Measurements from ENCODE around the gene MCF2L2.
"Not testable (repeated sequence)": the region's sequence is repeated elsewhere in the genome, so short reads cannot be mapped to it uniquely, and the experiment has no call there.

MCF2L2 gene, protein sequence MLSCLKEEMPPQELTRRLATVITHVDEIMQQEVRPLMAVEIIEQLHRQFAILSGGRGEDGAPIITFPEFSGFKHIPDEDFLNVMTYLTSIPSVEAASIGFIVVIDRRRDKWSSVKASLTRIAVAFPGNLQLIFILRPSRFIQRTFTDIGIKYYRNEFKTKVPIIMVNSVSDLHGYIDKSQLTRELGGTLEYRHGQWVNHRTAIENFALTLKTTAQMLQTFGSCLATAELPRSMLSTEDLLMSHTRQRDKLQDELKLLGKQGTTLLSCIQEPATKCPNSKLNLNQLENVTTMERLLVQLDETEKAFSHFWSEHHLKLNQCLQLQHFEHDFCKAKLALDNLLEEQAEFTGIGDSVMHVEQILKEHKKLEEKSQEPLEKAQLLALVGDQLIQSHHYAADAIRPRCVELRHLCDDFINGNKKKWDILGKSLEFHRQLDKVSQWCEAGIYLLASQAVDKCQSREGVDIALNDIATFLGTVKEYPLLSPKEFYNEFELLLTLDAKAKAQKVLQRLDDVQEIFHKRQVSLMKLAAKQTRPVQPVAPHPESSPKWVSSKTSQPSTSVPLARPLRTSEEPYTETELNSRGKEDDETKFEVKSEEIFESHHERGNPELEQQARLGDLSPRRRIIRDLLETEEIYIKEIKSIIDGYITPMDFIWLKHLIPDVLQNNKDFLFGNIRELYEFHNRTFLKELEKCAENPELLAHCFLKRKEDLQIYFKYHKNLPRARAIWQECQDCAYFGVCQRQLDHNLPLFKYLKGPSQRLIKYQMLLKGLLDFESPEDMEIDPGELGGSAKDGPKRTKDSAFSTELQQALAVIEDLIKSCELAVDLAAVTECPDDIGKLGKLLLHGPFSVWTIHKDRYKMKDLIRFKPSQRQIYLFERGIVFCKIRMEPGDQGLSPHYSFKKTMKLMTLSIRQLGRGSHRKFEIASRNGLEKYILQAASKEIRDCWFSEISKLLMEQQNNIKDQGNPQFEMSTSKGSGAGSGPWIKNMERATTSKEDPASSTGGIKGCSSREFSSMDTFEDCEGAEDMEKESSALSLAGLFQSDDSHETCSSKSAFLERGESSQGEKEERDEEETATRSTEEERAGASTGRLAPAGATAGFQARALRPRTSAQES

DNA sequence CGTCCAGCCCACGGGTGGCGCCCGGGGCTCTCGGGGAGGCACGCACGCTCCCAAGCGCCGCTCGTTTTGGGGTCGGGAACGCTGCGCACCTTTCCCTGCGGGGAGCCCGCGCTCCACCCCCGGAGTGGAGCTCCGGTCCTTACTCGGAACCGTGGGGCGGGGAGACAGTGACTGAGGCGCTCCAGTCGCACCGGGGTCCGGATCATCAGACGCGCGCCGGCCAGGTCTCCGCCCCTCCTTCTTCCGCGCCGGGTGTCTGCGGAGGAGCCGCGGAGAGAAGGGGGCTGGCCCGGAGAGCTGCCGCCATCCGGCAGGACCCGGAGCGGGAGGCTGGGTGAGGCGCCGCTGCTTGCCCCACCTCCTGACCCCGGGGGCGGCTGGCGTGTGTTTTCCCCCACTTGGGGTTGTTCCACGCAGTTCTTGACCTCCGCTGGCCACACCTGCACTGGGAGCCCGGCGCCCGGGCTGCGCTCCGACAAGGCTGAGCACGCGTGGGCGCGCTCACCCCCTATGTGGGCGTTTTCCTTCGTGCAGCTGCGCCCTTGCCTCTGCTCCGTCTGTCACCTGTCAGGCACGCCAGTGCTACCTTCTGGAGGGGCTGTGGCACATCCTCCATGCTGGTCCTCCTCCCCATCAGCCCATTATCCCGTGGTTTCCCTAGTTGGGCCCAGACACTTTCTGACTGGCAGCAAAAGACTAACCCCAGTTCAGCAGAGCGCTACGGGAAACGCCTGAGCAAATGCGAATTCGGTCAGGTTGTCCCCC, at the start of gene MCF2L2:
Gene MCF2L2 (minus strand): TSS at position 173 of the 765 bp plus-strand sequence. CDS start 642 bp downstream, outside the sequence.
- DNase-seq (ENCODE audit: low read depth), result peak; percentile 54

DNA sequence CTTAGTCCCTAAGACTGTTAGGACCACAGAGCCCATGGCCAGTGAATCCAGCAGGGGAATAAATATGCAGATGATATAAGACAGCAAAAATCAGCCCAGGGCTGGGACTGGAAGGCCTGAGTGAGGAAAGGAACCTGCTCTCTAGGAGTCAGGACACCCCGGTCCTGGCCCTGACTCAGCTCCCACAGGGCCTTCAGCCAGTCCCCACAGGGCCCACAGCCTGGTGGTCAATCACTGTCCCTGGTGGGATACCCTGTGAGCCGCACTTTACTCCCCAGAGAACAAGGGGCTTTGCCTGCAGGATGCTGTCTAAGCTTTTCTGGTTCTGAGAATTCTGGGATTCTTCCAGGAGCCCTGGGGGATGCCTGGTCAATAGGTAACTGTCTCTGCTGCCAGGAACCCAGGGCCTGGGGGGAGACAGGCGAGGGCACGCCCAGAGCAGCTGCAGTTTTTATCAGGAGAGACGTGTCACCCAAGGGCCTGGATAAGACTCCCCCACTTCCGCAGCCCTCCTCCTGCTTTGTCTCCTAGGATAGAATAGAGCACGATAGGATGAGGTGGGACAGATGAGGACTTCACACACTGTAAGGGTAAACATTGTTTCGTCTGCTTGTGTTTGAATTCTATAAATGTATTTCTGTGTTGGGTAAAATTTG, 49.5 kb upstream of the MCF2L2 start:
- DNase-seq (ENCODE audit: low read depth), result no peak

DNA sequence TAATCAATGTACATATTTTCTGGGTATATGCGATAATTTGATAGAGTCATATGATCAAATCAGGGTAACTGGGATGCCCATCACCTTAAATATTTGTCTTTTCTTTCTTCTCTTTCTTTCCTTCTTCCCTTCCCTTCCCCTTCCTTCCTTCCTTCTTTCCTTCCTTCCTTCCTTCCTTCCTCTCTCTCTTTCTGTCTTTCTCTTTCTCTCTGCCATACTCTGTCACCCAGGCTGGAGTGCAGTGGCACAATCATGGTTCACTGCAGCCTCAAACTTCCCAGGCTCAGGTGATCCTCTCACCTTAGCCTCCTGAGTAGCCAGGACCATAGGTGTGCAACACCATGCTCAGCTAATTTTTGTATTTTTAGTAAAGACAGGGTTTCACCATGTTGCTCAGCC, 47.3 kb upstream of the MCF2L2 start:
- not testable (repeated sequence) for DNase-seq (ENCODE audit: low read depth)

DNA sequence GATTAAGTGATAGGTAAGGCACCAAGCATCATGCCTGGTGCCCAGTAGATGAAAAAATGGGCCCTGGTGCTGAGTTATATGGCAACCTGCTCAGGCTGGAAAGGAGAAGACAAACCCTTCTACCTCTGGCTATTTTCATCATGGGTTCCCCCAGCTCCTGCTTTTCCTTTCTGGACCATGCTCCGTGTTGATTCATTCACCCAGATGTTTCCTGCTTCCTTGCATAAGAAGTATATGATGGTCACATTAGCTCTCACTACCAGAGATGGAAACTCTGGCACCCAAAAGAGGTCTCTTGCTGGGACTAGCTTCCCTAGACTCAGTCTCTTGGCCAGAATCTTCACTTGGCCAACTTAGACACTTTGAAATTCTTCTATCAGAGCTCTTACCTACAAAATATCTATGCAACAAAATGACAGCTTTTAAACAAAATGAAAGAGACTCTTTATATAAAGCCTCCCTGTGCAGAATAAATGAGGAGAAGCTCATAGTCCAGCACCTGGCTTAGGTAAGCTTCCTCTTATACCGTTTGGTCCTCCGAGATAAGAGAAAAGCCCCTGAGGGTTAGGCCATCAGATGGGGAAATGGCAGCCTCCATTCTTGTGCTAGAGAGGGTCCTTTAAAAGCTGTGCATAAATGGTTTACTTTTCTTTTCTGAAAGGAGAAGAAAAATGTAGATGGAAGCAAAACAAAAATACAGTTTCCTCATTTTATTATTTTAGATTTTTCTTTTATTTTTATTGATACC, 46.8 kb upstream of the MCF2L2 start:
- DNase-seq (ENCODE audit: low read depth), result no peak

DNA sequence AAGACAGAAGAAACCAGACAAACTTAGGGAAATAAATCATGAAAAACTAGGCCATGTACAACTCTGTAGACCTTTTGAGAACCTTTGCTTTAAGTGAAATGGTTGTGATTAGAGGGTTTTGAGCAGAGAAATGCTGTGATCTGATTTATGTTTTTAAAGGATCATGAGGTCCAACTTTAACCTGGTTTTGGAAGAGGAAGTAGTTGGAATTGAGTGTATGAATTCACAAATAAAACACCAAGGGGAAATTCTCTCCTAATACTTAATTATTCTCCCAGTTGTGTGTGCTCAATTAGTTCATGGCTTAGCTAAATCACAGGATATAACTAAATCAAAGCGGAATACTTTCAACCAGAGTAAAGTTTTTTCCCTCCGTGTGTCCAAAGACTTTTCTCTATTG, 45.5 kb upstream of the MCF2L2 start:
- DNase-seq (ENCODE audit: low read depth), result no peak

DNA sequence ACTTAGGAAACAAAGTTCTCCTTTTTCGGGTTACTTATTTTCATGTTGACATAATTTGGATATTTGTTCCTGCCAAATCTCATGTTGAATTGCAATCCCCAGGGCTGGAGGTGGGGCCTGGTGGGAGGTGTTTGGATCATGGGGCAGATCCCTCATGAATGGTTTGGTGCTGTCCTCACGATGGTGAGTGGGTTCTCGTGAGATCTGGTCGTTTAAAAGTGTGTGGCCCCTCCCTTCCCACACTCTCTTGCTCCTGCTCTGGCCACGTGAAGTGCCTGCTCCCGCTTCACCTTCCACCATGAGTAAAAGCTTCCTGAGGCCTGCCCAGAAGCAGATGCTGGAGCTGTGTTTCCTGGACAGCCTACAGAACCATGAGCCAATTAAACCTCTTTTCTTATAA, 43.7 kb upstream of the MCF2L2 start:
- DNase-seq (ENCODE audit: low read depth), result no peak

DNA sequence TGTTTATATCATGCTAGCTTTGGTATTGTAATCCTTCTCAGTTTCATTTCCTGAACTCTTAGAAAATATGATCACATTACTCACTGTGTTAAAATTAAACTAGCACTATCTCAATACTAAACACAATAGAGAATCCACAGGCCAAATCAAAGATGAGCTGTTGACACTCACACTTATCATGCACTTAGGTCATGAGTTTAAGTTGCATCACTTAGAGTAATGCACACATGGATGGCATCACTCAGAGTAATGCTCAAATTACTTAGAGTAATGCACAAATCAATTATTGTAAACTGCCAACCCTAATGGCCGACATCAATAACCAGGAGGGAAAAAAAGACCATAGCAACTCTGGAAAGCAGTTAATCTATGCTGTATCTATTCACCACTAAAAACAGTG, 40.0 kb upstream of the MCF2L2 start:
- DNase-seq (ENCODE audit: low read depth), result no peak

DNA sequence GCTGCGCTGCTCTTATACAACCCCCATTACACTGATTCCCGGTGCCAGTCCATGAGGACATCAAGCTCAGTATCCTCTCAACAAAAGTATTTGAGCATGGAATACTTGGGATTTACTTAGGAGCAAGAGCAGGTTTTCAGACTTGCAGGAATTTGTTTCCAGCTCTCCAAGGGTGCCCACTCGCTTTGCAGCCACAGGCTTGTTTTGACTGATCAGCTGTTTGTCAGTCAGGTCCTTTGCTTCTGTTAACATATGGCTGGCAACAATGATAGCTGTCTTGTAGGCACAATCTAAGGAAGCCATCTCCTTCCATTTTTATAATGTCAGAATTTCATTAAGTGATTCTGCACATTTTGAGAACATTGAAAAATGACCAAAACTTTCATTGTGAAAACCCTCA, 38.2 kb upstream of the MCF2L2 start:
- no peak for DNase-seq (ENCODE audit: low read depth)

DNA sequence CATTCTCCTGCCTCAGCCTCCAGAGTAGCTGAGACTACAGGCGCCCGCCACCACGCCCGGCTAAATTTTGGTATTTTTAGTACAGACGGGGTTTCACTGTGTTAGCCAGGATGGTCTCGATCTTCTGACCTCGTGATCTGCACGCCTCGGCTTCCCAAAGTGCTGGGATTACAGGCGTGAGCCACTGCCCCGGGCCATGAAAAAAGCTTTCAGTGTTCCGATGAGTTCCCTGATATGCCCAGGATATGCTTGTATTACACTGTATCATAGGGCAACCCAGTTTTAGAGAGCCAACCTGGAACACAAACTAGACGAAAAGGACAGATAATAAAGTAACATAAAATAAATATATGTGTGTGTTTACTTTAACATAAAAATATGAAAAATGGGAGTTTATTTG, 37.3 kb upstream of the MCF2L2 start:
- DNase-seq (ENCODE audit: low read depth), result not testable (repeated sequence)

DNA sequence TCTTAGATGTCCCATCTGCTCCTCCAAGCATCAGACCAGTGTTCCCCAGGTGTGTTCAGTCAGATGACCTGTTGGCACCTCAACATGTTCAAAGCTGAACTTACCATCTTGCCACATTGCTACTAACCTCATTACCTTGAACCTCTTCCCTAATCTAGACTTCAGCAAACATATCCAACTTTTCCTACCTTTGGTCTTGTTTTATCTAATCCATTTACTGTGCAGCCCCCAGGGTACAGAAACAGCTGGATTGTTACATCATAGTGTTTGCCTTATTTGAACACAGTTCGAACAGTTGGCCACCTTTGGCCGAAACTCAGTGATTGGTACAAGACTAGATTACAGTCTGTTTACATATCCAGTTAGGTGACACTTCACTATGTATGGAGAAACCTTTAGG, 36.1 kb upstream of the MCF2L2 start:
- DNase-seq (ENCODE audit: low read depth), result no peak

DNA sequence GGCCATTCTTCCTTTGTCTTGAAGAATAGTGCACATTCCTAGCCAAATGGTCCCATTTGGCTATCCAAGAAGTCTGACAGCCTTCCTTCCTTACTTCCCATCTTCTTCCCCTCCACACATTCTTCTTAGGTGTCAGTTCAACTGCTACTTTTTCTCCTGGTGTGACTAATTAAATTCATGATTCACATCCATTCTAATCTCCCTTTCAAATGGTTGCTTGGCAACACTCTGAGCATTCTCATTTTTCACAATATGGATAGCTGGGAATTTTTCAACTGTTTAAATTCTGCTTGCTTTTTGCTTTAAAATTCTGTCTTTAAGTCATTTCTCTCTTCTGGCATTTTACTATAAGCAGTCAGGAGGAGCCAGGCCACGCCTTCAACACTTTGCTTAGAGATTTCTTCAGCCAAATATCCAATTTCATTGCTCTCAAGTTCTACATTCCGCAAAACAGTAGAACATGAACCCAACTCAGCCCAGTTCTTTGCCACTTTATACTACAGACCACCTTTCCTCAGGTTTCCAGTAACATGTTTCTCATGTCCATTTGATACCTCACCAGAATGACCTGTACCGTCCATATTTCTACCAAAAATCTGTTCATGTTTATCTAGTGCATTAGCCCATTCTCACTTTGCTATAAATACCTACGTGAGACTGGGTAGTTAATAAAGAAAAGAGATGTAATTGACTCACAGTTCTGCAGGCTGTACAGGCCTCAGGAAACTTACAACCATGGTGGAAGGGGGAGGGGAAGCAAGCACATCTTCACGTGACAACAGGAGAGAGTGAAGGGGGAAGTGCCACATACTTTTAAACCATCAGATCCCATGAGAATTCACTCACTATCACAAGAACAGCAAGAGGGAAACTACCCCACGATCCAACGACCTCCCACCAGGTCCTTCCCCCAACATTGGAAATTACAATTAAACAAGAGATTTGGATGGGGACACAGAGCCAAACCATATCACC, 31.9 kb upstream of the MCF2L2 start:
- no peak for DNase-seq (ENCODE audit: low read depth)

DNA sequence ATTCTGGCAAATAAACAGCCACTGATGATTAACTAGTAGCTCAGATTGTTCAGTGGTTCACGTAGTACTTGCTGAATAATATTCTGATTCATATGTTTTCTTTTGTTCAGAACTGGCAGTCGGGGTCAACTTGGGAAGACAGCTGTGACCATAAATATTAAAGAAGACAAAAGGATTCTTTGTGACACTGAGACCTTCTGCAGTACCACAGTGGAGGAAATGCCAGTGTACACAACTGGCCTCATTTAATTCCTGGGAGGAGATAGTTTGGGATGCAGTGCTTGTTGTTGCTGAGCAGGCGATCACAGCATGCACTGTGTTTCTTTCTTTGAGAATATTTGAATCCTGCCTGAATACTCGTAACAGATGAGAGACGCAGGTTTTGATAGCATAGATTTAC, 26.7 kb upstream of the MCF2L2 start:
- DNase-seq (ENCODE audit: low read depth), result no peak

DNA sequence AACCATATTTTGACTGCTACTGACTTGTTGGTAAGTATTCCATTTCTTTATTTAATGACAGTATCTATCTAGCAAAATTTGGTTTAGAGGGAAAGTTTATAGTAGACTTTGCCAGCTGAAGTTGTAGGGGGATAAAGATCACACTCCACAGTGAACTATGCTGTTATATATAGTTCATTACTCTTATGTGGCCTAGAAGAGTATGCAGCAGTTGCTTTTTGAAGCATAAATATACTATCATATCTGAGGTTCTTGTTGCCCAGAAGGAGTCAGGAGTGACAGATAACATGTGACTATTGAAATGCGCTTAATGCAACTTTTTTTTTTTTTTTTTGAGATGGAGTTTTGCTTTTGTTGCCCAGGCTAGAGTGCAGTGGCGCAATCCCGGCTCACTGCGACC, 25.6 kb upstream of the MCF2L2 start:
- no peak for DNase-seq (ENCODE audit: low read depth)

DNA sequence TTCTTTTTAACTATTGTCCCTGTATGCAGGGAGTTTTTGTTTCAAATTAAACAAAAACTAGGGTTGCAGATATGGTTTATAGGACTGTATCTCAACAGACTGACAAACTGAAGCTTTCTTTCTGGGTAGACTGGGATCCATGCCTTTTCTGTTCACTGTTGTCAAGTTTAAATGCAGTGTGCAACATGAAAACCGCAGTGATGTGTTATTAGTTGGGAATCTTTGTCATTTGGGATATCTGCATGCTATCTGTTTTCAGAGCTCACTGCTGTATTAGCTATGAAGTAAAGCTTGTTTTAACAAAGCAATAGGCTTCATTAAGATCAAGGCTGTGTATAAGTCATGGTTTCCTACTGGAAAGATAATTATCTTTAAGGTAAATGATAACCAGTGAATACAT, 21.4 kb upstream of the MCF2L2 start:
- DNase-seq (ENCODE audit: low read depth), result no peak

DNA sequence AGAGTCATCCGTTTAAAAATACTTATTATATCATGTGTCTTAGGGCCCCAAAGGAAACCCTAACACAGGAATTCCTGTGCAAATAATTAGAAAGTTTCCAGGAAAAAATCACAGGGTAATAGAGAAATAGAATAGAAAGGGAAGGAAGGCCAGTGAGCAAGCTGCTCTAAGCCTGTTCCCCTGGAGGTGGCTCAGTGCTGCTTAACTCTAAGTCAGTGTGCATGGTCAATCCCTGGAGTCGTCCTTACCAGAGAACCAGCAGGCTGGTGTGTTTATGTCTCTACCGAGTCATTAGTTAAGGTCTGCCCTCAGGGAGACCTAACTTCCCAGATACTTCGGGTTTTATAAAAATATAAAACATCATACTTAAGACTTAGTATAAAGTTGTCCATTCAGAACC, 21.0 kb upstream of the MCF2L2 start:
- no peak for DNase-seq (ENCODE audit: low read depth)

DNA sequence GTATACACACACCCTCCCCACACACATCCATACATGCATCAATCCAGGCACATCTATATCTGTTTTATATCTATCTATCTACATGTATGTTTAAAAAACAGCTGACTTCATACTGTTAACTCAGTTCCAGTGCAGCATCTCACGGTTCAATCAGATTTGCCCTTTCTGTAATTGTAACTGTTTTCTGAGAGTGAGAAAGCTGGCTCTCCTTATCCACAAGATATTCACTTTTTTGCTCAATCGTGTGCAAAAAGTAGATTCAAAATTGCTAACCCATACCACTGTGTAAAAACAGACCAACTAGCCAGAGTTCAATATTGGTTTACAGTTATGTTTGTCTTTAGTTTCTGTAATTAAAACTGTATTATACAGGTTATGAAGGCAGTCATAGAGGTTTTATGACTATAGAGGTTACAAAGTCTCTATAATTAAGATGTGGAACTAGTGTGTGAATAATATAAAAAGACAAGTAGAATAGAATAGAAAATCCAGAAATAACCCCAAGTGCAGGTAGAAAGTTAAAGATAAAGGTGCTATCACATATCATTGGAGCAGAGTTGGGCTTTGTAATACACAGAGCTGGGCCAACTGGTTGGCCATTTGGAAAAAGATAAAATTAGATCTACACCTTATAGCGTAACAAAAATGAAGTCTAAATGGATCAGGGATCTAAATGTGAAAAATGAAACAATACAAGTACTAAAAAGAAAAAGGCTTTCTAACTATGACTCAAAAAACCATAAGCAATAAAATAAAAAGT, 20.1 kb upstream of the MCF2L2 start:
- no peak for DNase-seq (ENCODE audit: low read depth)

DNA sequence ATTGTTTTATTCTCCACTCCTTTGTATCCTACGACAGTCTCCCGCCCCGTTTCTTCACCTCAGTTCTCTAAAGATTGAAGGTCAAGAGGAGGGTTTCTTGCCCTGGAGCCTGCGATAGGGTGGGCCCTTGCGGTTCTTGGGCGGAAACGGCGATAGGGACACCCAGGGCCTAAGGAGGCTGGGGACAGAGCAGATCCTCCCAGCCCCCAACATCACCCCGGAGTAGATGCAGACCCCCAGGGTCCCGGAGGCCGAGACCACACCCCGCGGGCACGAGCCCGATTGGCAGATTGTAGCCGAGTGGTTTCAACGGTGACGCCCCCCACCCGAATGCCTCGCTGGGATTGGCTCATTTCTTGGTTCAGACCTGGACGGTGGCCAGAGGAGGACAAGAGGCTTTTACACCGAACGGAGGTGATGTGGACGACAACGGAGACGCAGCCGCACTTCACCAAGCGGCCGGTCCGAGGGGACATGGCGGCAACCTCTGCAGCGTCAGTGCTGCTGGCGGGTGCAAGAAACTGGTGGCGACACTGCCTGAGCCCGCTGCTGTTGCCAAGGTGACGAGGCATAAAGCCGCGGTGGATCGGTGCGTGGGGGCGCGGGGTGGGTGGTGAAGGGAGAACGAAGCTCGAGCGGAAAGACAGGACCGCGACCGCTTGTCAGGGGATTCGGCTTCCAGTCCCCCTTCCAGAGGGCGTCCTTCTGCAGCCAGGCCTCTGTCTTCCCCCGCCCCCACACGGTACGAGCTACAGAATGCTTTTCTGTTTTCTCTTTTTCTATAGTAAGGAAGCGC, 19.0 kb upstream of the MCF2L2 start:
- peak; percentile 41 for DNase-seq (ENCODE audit: low read depth)

DNA sequence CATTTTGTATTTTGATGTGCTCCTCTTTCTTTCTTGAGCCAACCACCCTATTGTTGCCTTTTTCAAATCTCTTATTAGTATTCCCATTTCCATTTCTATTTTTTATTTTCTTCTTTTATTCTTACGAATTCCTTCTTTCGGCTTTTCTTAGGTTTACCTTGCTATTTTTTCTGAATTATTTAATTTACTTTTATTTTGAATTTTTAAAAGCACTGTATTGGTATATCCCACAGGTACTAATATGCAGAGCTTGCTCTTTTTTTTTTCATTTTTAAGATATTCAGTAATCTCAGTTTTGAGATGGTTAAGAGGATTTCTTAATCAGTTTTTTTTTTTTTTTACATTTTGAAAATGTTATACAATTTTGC, 18.4 kb upstream of the MCF2L2 start:
- no peak for DNase-seq (ENCODE audit: low read depth)
